ENCODE results near the gene DLST.

- TF ChIP-seq, protein P1, sequence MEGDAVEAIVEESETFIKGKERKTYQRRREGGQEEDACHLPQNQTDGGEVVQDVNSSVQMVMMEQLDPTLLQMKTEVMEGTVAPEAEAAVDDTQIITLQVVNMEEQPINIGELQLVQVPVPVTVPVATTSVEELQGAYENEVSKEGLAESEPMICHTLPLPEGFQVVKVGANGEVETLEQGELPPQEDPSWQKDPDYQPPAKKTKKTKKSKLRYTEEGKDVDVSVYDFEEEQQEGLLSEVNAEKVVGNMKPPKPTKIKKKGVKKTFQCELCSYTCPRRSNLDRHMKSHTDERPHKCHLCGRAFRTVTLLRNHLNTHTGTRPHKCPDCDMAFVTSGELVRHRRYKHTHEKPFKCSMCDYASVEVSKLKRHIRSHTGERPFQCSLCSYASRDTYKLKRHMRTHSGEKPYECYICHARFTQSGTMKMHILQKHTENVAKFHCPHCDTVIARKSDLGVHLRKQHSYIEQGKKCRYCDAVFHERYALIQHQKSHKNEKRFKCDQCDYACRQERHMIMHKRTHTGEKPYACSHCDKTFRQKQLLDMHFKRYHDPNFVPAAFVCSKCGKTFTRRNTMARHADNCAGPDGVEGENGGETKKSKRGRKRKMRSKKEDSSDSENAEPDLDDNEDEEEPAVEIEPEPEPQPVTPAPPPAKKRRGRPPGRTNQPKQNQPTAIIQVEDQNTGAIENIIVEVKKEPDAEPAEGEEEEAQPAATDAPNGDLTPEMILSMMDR (conservative IDR thresholded peaks at IDR 0.05 in 1 of 2, IDR thresholded peaks at IDR 0.05 in 1 of 2; ENCODE audit: extremely low read depth in 1 of 2, insufficient read depth in 1 of 2, low read depth in 1 of 2, low read length in 2 of 2): no peak
- no peak for TF ChIP-seq EZH2 (IDR thresholded peaks at IDR 0.05; ENCODE audit: borderline replicate concordance, low read length)
These were observed 6.5 kb upstream of the DLST start for GRCh38 chr14:74875204-74875603.
